Heart right ventricle (tissue), 16 donors: ENCODE results near the gene AKR1E2. TPM values are rescaled to one million over a fixed set of nuclear protein-coding genes. Genes with fewer than 3 reads are reported as not detected.

ENCODE experiments used
- ATAC-seq, 8 donors: fragments of 200-7000 bp; cut with Tn5 transposase; one replicate each; pipeline ENCODE4 v1.9.1; 2020; ENCODE audit warnings: mild to moderate bottlenecking in 8 of 8, moderate library complexity in 8 of 8, moderate number of reproducible peaks in 1 of 8
- DNase-seq, 2 donors: peaks; one replicate each; pipeline ENCODE4 v3.0.0-alpha.2; 2020
- H3K27ac ChIP-seq, 10 donors: fragments of 200-600 bp; sonication (generic) in 2 of 10; one replicate each; pipeline versions ENCODE4 v1.5.0 to v1.8.0; 2020 to 2022; ENCODE audit warnings: mild to moderate bottlenecking in 3 of 10
- H3K27me3 ChIP-seq, 7 donors: fragments of 200-600 bp; one replicate each; pipeline ENCODE4 v1.8.0; 2021 to 2022; ENCODE audit warnings: mild to moderate bottlenecking in 2 of 7
- H3K36me3 ChIP-seq, 9 donors: fragments of 200-600 bp; sonication (generic) in 1 of 9; one replicate each; pipeline versions ENCODE4 v1.5.0 to v1.8.0; 2020 to 2022; ENCODE audit warnings: mild to moderate bottlenecking in 2 of 9
- H3K4me1 ChIP-seq, 9 donors: fragments of 200-600 bp; sonication (generic) in 1 of 9; one replicate each; pipeline versions ENCODE4 v1.5.0 to v1.8.0; 2020 to 2022; ENCODE audit warnings: mild to moderate bottlenecking in 4 of 9
- H3K4me3 ChIP-seq, 10 donors: fragments of 200-600 bp; sonication (generic) in 2 of 10; one replicate each; pipeline versions ENCODE4 v1.5.0 to v1.8.0; 2020 to 2022; ENCODE audit warnings: mild to moderate bottlenecking in 7 of 10, moderate library complexity in 2 of 10
- H3K9me3 ChIP-seq, 11 donors: fragments of 200-600 bp in 10 of 11; sonication (generic) in 2 of 11; one replicate each; pipeline versions ENCODE4 v1.5.0 to v1.8.0; 2013 to 2022; ENCODE audit warnings: mild to moderate bottlenecking in 2 of 11, control low read depth in 1 of 11, moderate library complexity in 1 of 11
- CTCF ChIP-seq, 9 donors: fragments of 200-600 bp; sonication (generic) in 2 of 9; IDR thresholded peaks; one replicate each; pipeline versions ENCODE4 v1.5.0 to v1.8.0; 2021 to 2022; ENCODE audit warnings: antibody characterized with exemption in 9 of 9, mild to moderate bottlenecking in 5 of 9, moderate library complexity in 1 of 9
- WGBS, 2 donors: extraction: QIAGEN DNeasy Blood & Tissue Kit; methylation state at CpG; one replicate each; pipeline ENCODE4 v1.1.7; 2013; ENCODE audit warnings: inconsistent platforms in 1 of 2; 5-methylcytosine and 5-hydroxymethylcytosine counted together
- intact Hi-C, 10 donors: fragments of 100-400 bp; cut with DNase I; formaldehyde crosslinking; loops; one replicate each; pipeline versions ENCODE4 v1.11.1 to v1.14.2; 2022
- polyA plus RNA-seq, 2 donors: library from polyadenylated mRNA; stranded (reverse); fragments of 200-250 nt; gene quantifications; one replicate each; pipeline ENCODE4 v1.2.3, GENCODE V29; 2013
- total RNA-seq, 10 donors: library from RNA; stranded (reverse); fragmentation: NEBNext Ultra II Directional in 3 of 10; extraction: Animal tissue kit (Norgen Biotek cat#: 25700) in 3 of 10; gene quantifications; one replicate each; pipeline versions ENCODE4 v1.2.1 to v1.2.4, GENCODE V29; 2021 to 2023
- donor health status: Arrhythmogenic right ventricular cardiomyopathy.
- donor health status: ischemic (EF 13 %, LVEDD 7.1; RV severe dilation, severe dysfunction).
- donor health status: healthy with polysubstance abuse.
- donor health status: DM: no; HTN: yes; CAD: no.
- donor health status: DM: no; HTN: no; CAD: no.
- donor health status: ischemic (EF 25% LVEDD 6.9; RV normal size, moderate dysfunction).
- donor health status: ischemic (EF 25% LVEDD 5.7; RV mildly dilated, moderate dysfunction).
- donor health status: healthy.
- donor health status: DM: yes; HTN: yes; CAD: no.
- donor health status: Ischemic cardiomyopathy.
- donor health status: ischemic (EF 35%, LVEDD 5.7; RV mildly dilated, moderate dysfunction).
- donor health status: nonischemic (EF 11% LVEDD 7.7; RV severe dilation, severe dysfunction).
- donor health status: DM: yes; HTN: yes; CAD: no.
- donor health status: PGD.
- donor health status: ischemic (EF 29% LVEDD 5.4; RV normal size, mild dysfunction).
- donor health status: nonischemic (EF 23%, LVEDD 6.1; RV moderate dilation, normal function).

Gene AKR1E2
- total and polyA plus RNA-seq, 12 donors, result 1.2 to 6.5 (median 4.1) TPM

GRCh38 chr10:4887501-4887900 is 61.5 kb downstream of the AKR1E2 start:
- intact Hi-C loops, result loop anchor here in 1 of 10 donors (5.0 kb wide), 1 partner anchor 750 kb away; no protein-coding TSS in a partner anchor
- ATAC-seq, result no peak
- 81 to 84% methylated on average over 9 of the region's 9 CpGs for WGBS, 2 donors

GRCh38 chr10:4888236-4888635 is 62.2 kb downstream of the AKR1E2 start:
- ATAC-seq, result no peak
- WGBS, 2 donors, result 68 to 70% methylated on average over 5 of the region's 5 CpGs
- H3K27ac ChIP-seq, result peak overlapping the region in 1 of 10 donors; percentile 3

More at GRCh38 chr10:4887501-4887900, 61.5 kb downstream of the AKR1E2 start:
- Histone ChIP-seq H3K36me3 (no peaks in the 10 kb centered on the region), H3K9me3 (no peaks in the 10 kb centered on the region), H3K27me3 (no peaks in the 10 kb centered on the region), H3K27ac (no peak overlapping the region), H3K4me1 (no peaks in the 10 kb centered on the region), H3K4me3 (no peak overlapping the region)
- TF ChIP-seq CTCF (IDR thresholded peaks at IDR 0.05), result no peak
- no peak for DNase-seq

GRCh38 chr10:4889959-4890358 is 64.0 kb downstream of the AKR1E2 start:
- no peaks in the 10 kb centered on the region for H3K36me3 ChIP-seq
- TF ChIP-seq CTCF (IDR thresholded peaks at IDR 0.05), result no peak
- WGBS, 2 donors, result 98% methylated on average over 2 of the region's 2 CpGs
- no peaks in the 10 kb centered on the region for H3K27me3 ChIP-seq
- H3K9me3 ChIP-seq, result no peaks in the 10 kb centered on the region
- H3K27ac ChIP-seq, result no peak overlapping the region
- intact Hi-C loops, result loop anchor here in 1 of 10 donors (5.0 kb wide), 1 partner anchor 753 kb away; no protein-coding TSS in a partner anchor
- H3K4me1 ChIP-seq, result peaks cover 0 to 12% (median 4%) of the 10 kb centered on the region in 9 donors
- DNase-seq, result no peak
- ATAC-seq, result no peak
- H3K4me3 ChIP-seq, result no peak overlapping the region

More at GRCh38 chr10:4888236-4888635, 62.2 kb downstream of the AKR1E2 start:
- Histone ChIP-seq H3K36me3 (no peaks in the 10 kb centered on the region), H3K4me3 (no peak overlapping the region), H3K27me3 (no peaks in the 10 kb centered on the region), H3K4me1 (peaks cover 0 to 2% (median 0%) of the 10 kb centered on the region in 9 donors), H3K9me3 (no peaks in the 10 kb centered on the region)
- no peak for DNase-seq
- intact Hi-C loops, result loop anchor here in 1 of 10 donors (5.0 kb wide), 1 partner anchor 751 kb away; no protein-coding TSS in a partner anchor
- no peak for TF ChIP-seq CTCF (IDR thresholded peaks at IDR 0.05)

- Histone ChIP-seq H3K4me1 (peaks cover 0 to 12% (median 4%) of the 10 kb centered on the region in 9 donors), H3K4me3 (no peak overlapping the region), H3K9me3 (no peaks in the 10 kb centered on the region), H3K36me3 (no peaks in the 10 kb centered on the region), H3K27me3 (no peaks in the 10 kb centered on the region), H3K27ac (no peak overlapping the region)
- 79 to 91% methylated on average over 2 of the region's 2 CpGs for WGBS, 2 donors
- DNase-seq (no peak), ATAC-seq (peak in 3 of 8 donors; percentile 34 to 53 (median 51))
- no peak for TF ChIP-seq CTCF (IDR thresholded peaks at IDR 0.05)
- intact Hi-C loops, result no loop called here
Observed at GRCh38 chr10:4892681-4893080, 66.7 kb downstream of the AKR1E2 start.
